ENCODE results near the gene CREB3L4. TPM values are rescaled to one million over a fixed set of nuclear protein-coding genes. Genes with fewer than 3 reads are reported as not detected.

CREB3L4 gene
- polyA plus RNA-seq, 1 donor, result 11.1 TPM

Other genes with a start within 250 kb of the CREB3L4 start
- gene INTS3, start 239.9 kb upstream of the CREB3L4 start, polyA plus RNA-seq (ENCODE audit: insufficient read length), result 39.2 TPM
- 18.1 TPM for gene SLC27A3, start 192.5 kb upstream of the CREB3L4 start, polyA plus RNA-seq (ENCODE audit: insufficient read length)
- gene GATAD2B, start 44.9 kb upstream of the CREB3L4 start, polyA plus RNA-seq (ENCODE audit: insufficient read length), result 18.1 TPM
- gene DENND4B, start 21.2 kb upstream of the CREB3L4 start, polyA plus RNA-seq (ENCODE audit: insufficient read length), result 28.6 TPM
- gene CRTC2, start 9.3 kb upstream of the CREB3L4 start, polyA plus RNA-seq (ENCODE audit: insufficient read length), result 23.5 TPM
- 37.4 TPM for gene SLC39A1, start 4.4 kb upstream of the CREB3L4 start, polyA plus RNA-seq (ENCODE audit: insufficient read length)
- 75.7 TPM for gene JTB, start 9.8 kb downstream of the CREB3L4 start, polyA plus RNA-seq (ENCODE audit: insufficient read length)
- gene RAB13, start 18.4 kb downstream of the CREB3L4 start, polyA plus RNA-seq (ENCODE audit: insufficient read length), result 70.3 TPM
- gene RPS27, start 22.9 kb downstream of the CREB3L4 start, polyA plus RNA-seq (ENCODE audit: insufficient read length), result 3,622 TPM
- gene NUP210L, start 187.2 kb downstream of the CREB3L4 start, polyA plus RNA-seq (ENCODE audit: insufficient read length), result 0.03 TPM
- gene TPM3, start 224.2 kb downstream of the CREB3L4 start, polyA plus RNA-seq (ENCODE audit: insufficient read length), result 535 TPM
- gene CFAP141, start 238.4 kb downstream of the CREB3L4 start, polyA plus RNA-seq (ENCODE audit: insufficient read length), result not detected